GM12865 (cell line): ENCODE measurements around the gene SACS.

ENCODE experiments used
- DNase-seq: peaks from one replicate; pipeline ENCODE4 v3.0.0; 2010; ENCODE audit warnings: low read depth
- H3K4me3 ChIP-seq: 2 replicates; pipeline ENCODE4 v1.5.1; 2011; ENCODE audit warnings: mild to moderate bottlenecking, low read depth, low read length, control low read depth
- TF ChIP-seq, protein P1 (sequence below): IDR thresholded peaks from 2 replicates; pipeline ENCODE4 v1.5.1; 2011; ENCODE audit warnings: low read length, control low read depth, low read depth, inconsistent platforms; ENCODE audit not compliant: insufficient read depth; ENCODE audit errors: missing control alignments

Gene SACS, protein sequence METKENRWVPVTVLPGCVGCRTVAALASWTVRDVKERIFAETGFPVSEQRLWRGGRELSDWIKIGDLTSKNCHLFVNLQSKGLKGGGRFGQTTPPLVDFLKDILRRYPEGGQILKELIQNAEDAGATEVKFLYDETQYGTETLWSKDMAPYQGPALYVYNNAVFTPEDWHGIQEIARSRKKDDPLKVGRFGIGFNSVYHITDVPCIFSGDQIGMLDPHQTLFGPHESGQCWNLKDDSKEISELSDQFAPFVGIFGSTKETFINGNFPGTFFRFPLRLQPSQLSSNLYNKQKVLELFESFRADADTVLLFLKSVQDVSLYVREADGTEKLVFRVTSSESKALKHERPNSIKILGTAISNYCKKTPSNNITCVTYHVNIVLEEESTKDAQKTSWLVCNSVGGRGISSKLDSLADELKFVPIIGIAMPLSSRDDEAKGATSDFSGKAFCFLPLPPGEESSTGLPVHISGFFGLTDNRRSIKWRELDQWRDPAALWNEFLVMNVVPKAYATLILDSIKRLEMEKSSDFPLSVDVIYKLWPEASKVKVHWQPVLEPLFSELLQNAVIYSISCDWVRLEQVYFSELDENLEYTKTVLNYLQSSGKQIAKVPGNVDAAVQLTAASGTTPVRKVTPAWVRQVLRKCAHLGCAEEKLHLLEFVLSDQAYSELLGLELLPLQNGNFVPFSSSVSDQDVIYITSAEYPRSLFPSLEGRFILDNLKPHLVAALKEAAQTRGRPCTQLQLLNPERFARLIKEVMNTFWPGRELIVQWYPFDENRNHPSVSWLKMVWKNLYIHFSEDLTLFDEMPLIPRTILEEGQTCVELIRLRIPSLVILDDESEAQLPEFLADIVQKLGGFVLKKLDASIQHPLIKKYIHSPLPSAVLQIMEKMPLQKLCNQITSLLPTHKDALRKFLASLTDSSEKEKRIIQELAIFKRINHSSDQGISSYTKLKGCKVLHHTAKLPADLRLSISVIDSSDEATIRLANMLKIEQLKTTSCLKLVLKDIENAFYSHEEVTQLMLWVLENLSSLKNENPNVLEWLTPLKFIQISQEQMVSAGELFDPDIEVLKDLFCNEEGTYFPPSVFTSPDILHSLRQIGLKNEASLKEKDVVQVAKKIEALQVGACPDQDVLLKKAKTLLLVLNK (N-terminal part only)

DNA sequence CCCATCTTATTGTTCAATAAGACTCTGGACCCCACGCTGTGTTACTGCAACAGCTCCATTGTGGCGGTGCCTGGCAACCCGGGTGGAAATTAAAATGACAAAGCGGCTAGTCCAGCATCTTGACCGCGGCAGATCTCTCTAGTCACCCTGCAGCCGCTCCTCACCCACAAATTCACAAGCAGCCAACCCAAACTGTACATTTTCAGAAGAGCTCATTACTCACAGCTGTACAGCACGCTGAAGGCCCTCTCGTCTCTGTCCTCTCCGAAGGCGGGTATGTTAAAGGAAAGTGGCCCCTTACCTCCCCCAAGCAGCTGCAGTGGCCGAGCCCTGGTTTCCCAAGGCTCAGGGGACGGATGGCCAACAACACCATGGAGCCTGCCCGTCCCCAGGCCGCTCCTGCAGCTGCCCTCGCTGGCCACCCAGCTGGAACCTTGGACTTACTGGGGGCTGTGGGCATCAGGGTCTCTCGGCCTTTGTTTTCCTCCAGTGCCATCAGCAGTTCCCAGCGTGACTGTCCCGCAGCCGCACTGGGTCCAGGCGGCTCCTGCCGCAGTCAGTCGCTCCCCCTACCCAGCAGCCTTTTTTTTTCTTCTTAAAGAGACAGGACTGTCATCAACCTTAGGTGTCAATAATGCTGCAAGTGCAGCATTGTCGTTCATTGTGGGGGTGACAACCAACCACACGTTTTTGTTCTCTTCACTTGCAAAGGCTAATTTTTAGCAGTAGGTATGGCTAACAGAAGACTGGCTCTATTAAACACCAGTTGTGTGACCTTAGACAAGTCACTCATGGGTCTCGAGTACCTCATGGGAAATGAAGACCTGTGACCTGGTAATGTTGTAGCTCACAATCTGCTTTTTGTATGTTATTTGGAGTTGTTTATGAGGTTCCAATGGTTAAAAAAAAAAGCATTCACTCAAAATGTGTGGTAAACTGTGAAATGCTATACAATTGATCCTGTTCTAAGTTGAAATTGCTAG is at the start of gene SACS:
Gene SACS (minus strand): TSS at position 532 of the 983 bp plus-strand sequence. CDS start 22,463 bp downstream, outside the sequence.
- TF ChIP-seq, protein P1, sequence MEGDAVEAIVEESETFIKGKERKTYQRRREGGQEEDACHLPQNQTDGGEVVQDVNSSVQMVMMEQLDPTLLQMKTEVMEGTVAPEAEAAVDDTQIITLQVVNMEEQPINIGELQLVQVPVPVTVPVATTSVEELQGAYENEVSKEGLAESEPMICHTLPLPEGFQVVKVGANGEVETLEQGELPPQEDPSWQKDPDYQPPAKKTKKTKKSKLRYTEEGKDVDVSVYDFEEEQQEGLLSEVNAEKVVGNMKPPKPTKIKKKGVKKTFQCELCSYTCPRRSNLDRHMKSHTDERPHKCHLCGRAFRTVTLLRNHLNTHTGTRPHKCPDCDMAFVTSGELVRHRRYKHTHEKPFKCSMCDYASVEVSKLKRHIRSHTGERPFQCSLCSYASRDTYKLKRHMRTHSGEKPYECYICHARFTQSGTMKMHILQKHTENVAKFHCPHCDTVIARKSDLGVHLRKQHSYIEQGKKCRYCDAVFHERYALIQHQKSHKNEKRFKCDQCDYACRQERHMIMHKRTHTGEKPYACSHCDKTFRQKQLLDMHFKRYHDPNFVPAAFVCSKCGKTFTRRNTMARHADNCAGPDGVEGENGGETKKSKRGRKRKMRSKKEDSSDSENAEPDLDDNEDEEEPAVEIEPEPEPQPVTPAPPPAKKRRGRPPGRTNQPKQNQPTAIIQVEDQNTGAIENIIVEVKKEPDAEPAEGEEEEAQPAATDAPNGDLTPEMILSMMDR = no peak
- no peak within 1 kb of the TSS for H3K4me3 ChIP-seq
- no peak for DNase-seq

DNA sequence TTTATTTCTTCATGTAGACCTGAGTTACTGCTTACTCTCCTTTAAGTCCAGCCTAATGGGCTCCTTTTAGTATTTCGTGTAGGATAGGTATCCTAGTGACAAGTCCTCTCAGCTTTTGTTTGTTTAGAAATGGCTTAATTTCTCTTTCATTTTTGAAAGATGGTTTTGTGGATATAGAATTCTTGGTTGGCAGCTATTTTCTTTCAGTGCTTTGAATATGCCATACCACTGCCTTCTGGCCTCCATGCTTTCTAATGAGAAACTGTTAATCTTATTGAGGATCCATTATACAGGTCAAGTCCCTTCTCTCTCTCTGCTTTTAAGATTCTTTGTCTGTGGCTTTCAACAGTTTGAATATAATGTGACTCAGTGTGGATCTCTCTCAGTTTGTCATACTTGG is 46.8 kb upstream of the SACS start:
- no peak overlapping the region for H3K4me3 ChIP-seq
- TF ChIP-seq, protein P1 = no peak
- no peak for DNase-seq

DNA sequence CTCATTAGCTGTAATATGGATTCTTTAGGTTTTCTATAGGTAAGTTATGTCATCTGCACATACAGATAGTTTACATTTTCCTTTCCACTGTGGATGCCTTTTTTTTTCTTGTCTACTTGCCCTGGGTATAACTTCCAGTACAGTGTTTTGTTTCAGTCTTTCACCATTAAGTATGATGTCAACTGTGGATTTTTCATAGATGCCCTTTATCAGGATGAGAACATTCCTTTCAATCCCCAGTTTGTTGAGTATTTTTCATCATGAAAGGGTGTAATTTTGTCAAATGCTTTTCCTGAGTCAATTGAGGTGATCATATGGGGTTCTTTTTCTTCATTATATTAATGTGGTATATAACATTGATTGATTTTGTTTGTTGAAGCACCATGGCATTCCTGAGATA is 43.6 kb upstream of the SACS start:
- DNase-seq = no peak
- TF ChIP-seq, protein P1 = no peak
- H3K4me3 ChIP-seq = no peak overlapping the region

DNA sequence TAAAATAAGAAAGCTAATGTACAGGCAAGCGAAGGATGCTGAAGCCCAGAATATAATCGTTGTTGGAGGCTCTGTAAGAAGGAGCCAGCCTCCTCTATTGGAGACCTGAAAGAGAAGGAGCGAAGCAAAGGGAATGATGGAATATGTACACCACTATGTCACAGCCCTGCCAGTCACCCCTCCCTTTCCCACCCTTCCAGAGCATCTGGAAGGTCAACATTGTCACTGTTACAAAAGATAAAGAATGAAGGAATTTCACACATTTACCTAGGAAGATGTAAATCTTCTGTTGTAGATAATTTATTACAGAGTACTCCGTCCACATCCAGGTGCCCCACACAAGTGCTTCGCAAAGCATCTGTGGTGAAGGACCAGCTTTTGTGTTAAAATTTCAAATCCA is 39.7 kb upstream of the SACS start:
- TF ChIP-seq, protein P1 = no peak
- DNase-seq = no peak
- no peak overlapping the region for H3K4me3 ChIP-seq

DNA sequence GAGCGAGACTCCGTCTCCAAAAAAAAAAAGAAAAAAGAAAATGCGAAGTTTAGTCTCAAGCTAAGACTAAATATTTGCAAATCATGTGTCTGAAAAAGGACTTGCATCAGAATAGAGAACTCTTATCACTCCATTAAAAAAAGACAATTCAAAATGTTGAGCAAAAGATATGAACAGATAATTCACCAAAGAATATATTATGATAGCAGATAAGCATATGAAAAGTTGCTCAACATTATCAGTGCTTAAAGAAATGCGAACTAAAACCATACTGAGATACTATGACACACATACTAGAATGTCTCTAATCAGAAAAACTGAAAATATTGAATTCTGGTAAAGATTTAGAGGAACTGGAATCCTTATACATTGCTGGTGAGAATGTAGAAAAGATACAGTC is 38.7 kb upstream of the SACS start:
- DNase-seq = no peak
- no peak overlapping the region for H3K4me3 ChIP-seq
- TF ChIP-seq, protein P1 = no peak
